Measurements from ENCODE around the gene IL12B.

Gene IL12B

GRCh38 chr5:159341906-159342310 is 11.6 kb upstream of the IL12B start:
- Mint-ChIP-seq H3K36me3 (ENCODE audit: low read depth) (peaks cover 27% of the 10 kb centered on the region), H3K4me1 (ENCODE audit: low read depth) (peaks cover 59% of the 10 kb centered on the region), H3K27me3 (ENCODE audit: low read depth) (peaks cover 24% of the 10 kb centered on the region), H3K27ac (peak overlapping the region; percentile 64), H3K4me3 (peak overlapping the region; percentile 42), H3K9me3 (peaks cover 48% of the 10 kb centered on the region)
- peak; percentile 24 for DNase-seq (ENCODE audit: low spot score)

- peak overlapping the region; percentile 61 for H3K4me3 Mint-ChIP-seq
Measured at GRCh38 chr5:159341145-159341544, 10.9 kb upstream of the IL12B start.

GRCh38 chr5:159340511-159340910 is 10.2 kb upstream of the IL12B start:
- H3K4me1 Mint-ChIP-seq (ENCODE audit: low read depth) = peaks cover 70% of the 10 kb centered on the region

More at GRCh38 chr5:159341145-159341544, 10.9 kb upstream of the IL12B start:
- Mint-ChIP-seq H3K4me1 (ENCODE audit: low read depth) (peaks cover 67% of the 10 kb centered on the region), H3K36me3 (ENCODE audit: low read depth) (peaks cover 30% of the 10 kb centered on the region), H3K9me3 (peaks cover 54% of the 10 kb centered on the region), H3K27ac (peak overlapping the region; percentile 76), H3K27me3 (ENCODE audit: low read depth) (peaks cover 23% of the 10 kb centered on the region)
- no peak for DNase-seq (ENCODE audit: low spot score)

GRCh38 chr5:159339460-159339859 is 9.2 kb upstream of the IL12B start:
- Mint-ChIP-seq H3K36me3 (ENCODE audit: low read depth) (peaks cover 30% of the 10 kb centered on the region), H3K27ac (no peak overlapping the region), H3K4me3 (no peak overlapping the region), H3K27me3 (ENCODE audit: low read depth) (peaks cover 11% of the 10 kb centered on the region), H3K9me3 (peaks cover 51% of the 10 kb centered on the region), H3K4me1 (ENCODE audit: low read depth) (peaks cover 70% of the 10 kb centered on the region)
- no peak for DNase-seq (ENCODE audit: low spot score)

More at GRCh38 chr5:159340511-159340910, 10.2 kb upstream of the IL12B start:
- DNase-seq (ENCODE audit: low spot score) = no peak
- peaks cover 30% of the 10 kb centered on the region for H3K36me3 Mint-ChIP-seq (ENCODE audit: low read depth)
- H3K27ac Mint-ChIP-seq = peak overlapping the region; percentile 76
- peaks cover 54% of the 10 kb centered on the region for H3K9me3 Mint-ChIP-seq
- H3K27me3 Mint-ChIP-seq (ENCODE audit: low read depth) = peaks cover 17% of the 10 kb centered on the region
- peak overlapping the region; percentile 61 for H3K4me3 Mint-ChIP-seq

- H3K27ac Mint-ChIP-seq = peak overlapping the region; percentile 98
- H3K4me1 Mint-ChIP-seq (ENCODE audit: low read depth) = peaks cover 66% of the 10 kb centered on the region
- no peak for DNase-seq (ENCODE audit: low spot score)
- H3K4me3 Mint-ChIP-seq = peak overlapping the region; percentile 77
- H3K27me3 Mint-ChIP-seq (ENCODE audit: low read depth) = peaks cover 6% of the 10 kb centered on the region
- peaks cover 21% of the 10 kb centered on the region for H3K36me3 Mint-ChIP-seq (ENCODE audit: low read depth)
- H3K9me3 Mint-ChIP-seq = peaks cover 39% of the 10 kb centered on the region
Measured at GRCh38 chr5:159338118-159338517, 7.8 kb upstream of the IL12B start.

- DNase-seq (ENCODE audit: low spot score) = peak; percentile 59
- H3K27ac Mint-ChIP-seq = peak overlapping the region; percentile 98
- peaks cover 21% of the 10 kb centered on the region for H3K36me3 Mint-ChIP-seq (ENCODE audit: low read depth)
- H3K27me3 Mint-ChIP-seq (ENCODE audit: low read depth) = peaks cover 11% of the 10 kb centered on the region
- H3K9me3 Mint-ChIP-seq = peaks cover 39% of the 10 kb centered on the region
- peak overlapping the region; percentile 77 for H3K4me3 Mint-ChIP-seq
- H3K4me1 Mint-ChIP-seq (ENCODE audit: low read depth) = peaks cover 73% of the 10 kb centered on the region
Measured at GRCh38 chr5:159337016-159337955, 7.0 kb upstream of the IL12B start.

GRCh38 chr5:159336586-159336985 is 6.3 kb upstream of the IL12B start:
- Mint-ChIP-seq H3K36me3 (ENCODE audit: low read depth) (peaks cover 18% of the 10 kb centered on the region), H3K4me1 (ENCODE audit: low read depth) (peaks cover 73% of the 10 kb centered on the region), H3K4me3 (peak overlapping the region; percentile 38), H3K27me3 (ENCODE audit: low read depth) (peaks cover 17% of the 10 kb centered on the region), H3K9me3 (peaks cover 35% of the 10 kb centered on the region), H3K27ac (peak overlapping the region; percentile 98)
- no peak for DNase-seq (ENCODE audit: low spot score)

GRCh38 chr5:159333545-159333925 is 3.2 kb upstream of the IL12B start:
- H3K27ac Mint-ChIP-seq = no peak overlapping the region
- H3K36me3 Mint-ChIP-seq (ENCODE audit: low read depth) = peaks cover 8% of the 10 kb centered on the region
- no peak overlapping the region for H3K4me3 Mint-ChIP-seq
- H3K27me3 Mint-ChIP-seq (ENCODE audit: low read depth) = peaks cover 37% of the 10 kb centered on the region
- H3K9me3 Mint-ChIP-seq = peaks cover 19% of the 10 kb centered on the region
- DNase-seq (ENCODE audit: low spot score) = no peak
- peaks cover 62% of the 10 kb centered on the region for H3K4me1 Mint-ChIP-seq (ENCODE audit: low read depth)

- peaks cover 43% of the 10 kb centered on the region for H3K27me3 Mint-ChIP-seq (ENCODE audit: low read depth)
- no peak for DNase-seq (ENCODE audit: low spot score)
- peak overlapping the region; percentile 76 for H3K4me3 Mint-ChIP-seq
- peaks cover 14% of the 10 kb centered on the region for H3K9me3 Mint-ChIP-seq
- H3K4me1 Mint-ChIP-seq (ENCODE audit: low read depth) = peaks cover 57% of the 10 kb centered on the region
- peaks cover 6% of the 10 kb centered on the region for H3K36me3 Mint-ChIP-seq (ENCODE audit: low read depth)
- H3K27ac Mint-ChIP-seq = no peak overlapping the region
Measured at GRCh38 chr5:159332800-159333544, 2.7 kb upstream of the IL12B start.

GRCh38 chr5:159331093-159331973 is 1.0 kb upstream of the IL12B start:
- peaks cover 50% of the 10 kb centered on the region for H3K27me3 Mint-ChIP-seq (ENCODE audit: low read depth)
- DNase-seq (ENCODE audit: low spot score) = peak; percentile 28
- H3K4me1 Mint-ChIP-seq (ENCODE audit: low read depth) = peaks cover 41% of the 10 kb centered on the region
- peak overlapping the region; percentile 36 for H3K27ac Mint-ChIP-seq
- H3K4me3 Mint-ChIP-seq = peak overlapping the region; percentile 76
- H3K36me3 Mint-ChIP-seq (ENCODE audit: low read depth) = no peaks in the 10 kb centered on the region
- peaks cover under 1% of the 10 kb centered on the region for H3K9me3 Mint-ChIP-seq

- H3K27ac Mint-ChIP-seq = no peak overlapping the region
- no peaks in the 10 kb centered on the region for H3K9me3 Mint-ChIP-seq
- H3K4me3 Mint-ChIP-seq = no peak overlapping the region
- no peaks in the 10 kb centered on the region for H3K36me3 Mint-ChIP-seq (ENCODE audit: low read depth)
- H3K27me3 Mint-ChIP-seq (ENCODE audit: low read depth) = peaks cover 46% of the 10 kb centered on the region
- DNase-seq (ENCODE audit: low spot score) = no peak
- H3K4me1 Mint-ChIP-seq (ENCODE audit: low read depth) = no peaks in the 10 kb centered on the region
Measured at GRCh38 chr5:159324986-159325385, 5.3 kb downstream of the IL12B start.

GRCh38 chr5:159324102-159324755 is 6.1 kb downstream of the IL12B start:
- no peak overlapping the region for H3K4me3 Mint-ChIP-seq
- no peaks in the 10 kb centered on the region for H3K4me1 Mint-ChIP-seq (ENCODE audit: low read depth)
- no peak overlapping the region for H3K27ac Mint-ChIP-seq
- no peaks in the 10 kb centered on the region for H3K36me3 Mint-ChIP-seq (ENCODE audit: low read depth)
- no peak for DNase-seq (ENCODE audit: low spot score)
- peaks cover 45% of the 10 kb centered on the region for H3K27me3 Mint-ChIP-seq (ENCODE audit: low read depth)
- no peaks in the 10 kb centered on the region for H3K9me3 Mint-ChIP-seq

- Mint-ChIP-seq H3K27ac (no peak overlapping the region), H3K9me3 (no peaks in the 10 kb centered on the region), H3K4me1 (ENCODE audit: low read depth) (no peaks in the 10 kb centered on the region), H3K27me3 (ENCODE audit: low read depth) (peaks cover 33% of the 10 kb centered on the region), H3K36me3 (ENCODE audit: low read depth) (no peaks in the 10 kb centered on the region), H3K4me3 (no peak overlapping the region)
- DNase-seq (ENCODE audit: low spot score) = no peak
Measured at GRCh38 chr5:159322180-159322579, 8.1 kb downstream of the IL12B start.

All from T-helper 2 cell treated with Interferon-gamma antibody and Interleukin-4, amounts not matched to agents 5 μg/mL and 100 μg/mL, for 36 hours (primary cell).